ENCODE measurements around the gene VSIG4.

GRCh38 chrX:66004928-66005829 lies 34.7 kb downstream of the VSIG4 start:
- TF ChIP-seq ZNF426 (tag by site-specific recombination; IDR thresholded peaks at IDR 0.05) (no peak), ZNF311 (tag by site-specific recombination; IDR thresholded peaks at IDR 0.05; ENCODE audit: borderline replicate concordance) (no peak), ZNF747 (tag by site-specific recombination; IDR thresholded peaks at IDR 0.05) (no peak), TCF7L2 (IDR thresholded peaks at IDR 0.05; ENCODE audit: borderline replicate concordance, low read depth, low read length) (no peak), ZNF398 (tag by site-specific recombination; IDR thresholded peaks at IDR 0.05) (no peak), REST (tag by site-specific recombination; IDR thresholded peaks at IDR 0.05) (no peak), ZNF76 (tag by site-specific recombination; IDR thresholded peaks at IDR 0.05; ENCODE audit: borderline replicate concordance, low read depth) (no peak), ZNF514 (tag by site-specific recombination; IDR thresholded peaks at IDR 0.05) (no peak), ZNF274 (IDR thresholded peaks at IDR 0.05; ENCODE audit: low read length) (no peak), ZNF274 (tag by site-specific recombination; IDR thresholded peaks at IDR 0.05; ENCODE audit: borderline replicate concordance) (no peak), ZNF366 (tag by site-specific recombination; conservative IDR thresholded peaks at IDR 0.05) (no peak)
